Spleen (tissue), 7 donors: ENCODE data around the gene SCARB1.

Experiments used
- POLR2A ChIP-seq, 3 donors: fragments of 450-650 bp; IDR thresholded peaks; one replicate each; pipeline ENCODE4 v1.5.1; 2017; ENCODE audit warnings: antibody characterized with exemption in 3 of 3, mild to moderate bottlenecking in 1 of 3
- POLR2AphosphoS5 ChIP-seq, 3 donors: sonication (generic); formaldehyde crosslinking; IDR thresholded peaks; one replicate each; pipeline ENCODE4 v1.5.1; 2017; ENCODE audit warnings: antibody characterized with exemption in 3 of 3
- TF ChIP-seq, protein P1 (sequence below), 11 experiments: fragments of 200-600 bp in 7 of 11; fragments of 450-650 bp in 4 of 11; sonication (generic) in 4 of 11; IDR thresholded peaks in 8 of 11; conservative IDR thresholded peaks in 3 of 11; 1 replicate in 7 of 11; 2 replicates in 4 of 11; pipeline versions ENCODE4 v1.4.0 to v1.8.0; 2016 to 2021; ENCODE audit warnings: antibody characterized with exemption in 11 of 11, inconsistent platforms in 4 of 11, mild to moderate bottlenecking in 1 of 11
- donor health status: DM: no; HTN: no; CAD: no; lungs with moderate emphysema.
- donor health status: DM: no; HTN: no; CAD: no.
- donor health status: DM: no; HTN: no; CAD: no.

DNA sequence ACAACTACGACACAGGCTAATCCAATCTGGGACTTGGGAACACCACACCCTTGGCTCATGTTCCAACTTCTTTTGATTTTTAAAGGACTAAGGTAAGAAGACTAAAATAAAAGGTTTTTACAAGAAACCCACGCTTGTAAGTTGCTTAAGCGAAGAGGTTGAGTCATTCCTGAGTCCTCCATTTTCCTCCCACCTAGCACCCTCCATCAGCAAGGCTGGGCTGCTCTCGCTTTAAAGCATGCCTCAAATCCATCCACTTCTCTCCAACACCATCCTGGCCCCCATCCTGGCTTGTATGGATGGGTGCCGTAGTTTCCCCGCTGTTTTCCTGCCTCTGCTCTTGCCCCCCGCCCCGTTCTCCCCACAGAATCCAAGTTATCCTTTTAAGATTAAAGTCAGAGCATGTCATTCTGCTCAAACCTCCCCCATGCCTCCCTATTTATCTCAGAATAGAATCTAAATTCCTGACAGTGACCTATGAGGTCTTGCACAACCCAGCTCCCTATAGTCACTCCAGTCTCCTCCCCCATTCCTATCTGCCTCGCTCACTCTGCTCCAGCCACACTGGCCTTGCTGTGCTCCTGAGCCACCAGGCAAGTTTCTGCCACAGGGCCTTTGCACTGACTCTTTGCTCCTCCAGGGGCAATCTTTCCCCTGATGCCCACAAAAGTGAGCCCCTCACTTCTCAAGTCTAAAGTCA, 34.5 kb downstream of the SCARB1 start:
- TF ChIP-seq, protein P1, sequence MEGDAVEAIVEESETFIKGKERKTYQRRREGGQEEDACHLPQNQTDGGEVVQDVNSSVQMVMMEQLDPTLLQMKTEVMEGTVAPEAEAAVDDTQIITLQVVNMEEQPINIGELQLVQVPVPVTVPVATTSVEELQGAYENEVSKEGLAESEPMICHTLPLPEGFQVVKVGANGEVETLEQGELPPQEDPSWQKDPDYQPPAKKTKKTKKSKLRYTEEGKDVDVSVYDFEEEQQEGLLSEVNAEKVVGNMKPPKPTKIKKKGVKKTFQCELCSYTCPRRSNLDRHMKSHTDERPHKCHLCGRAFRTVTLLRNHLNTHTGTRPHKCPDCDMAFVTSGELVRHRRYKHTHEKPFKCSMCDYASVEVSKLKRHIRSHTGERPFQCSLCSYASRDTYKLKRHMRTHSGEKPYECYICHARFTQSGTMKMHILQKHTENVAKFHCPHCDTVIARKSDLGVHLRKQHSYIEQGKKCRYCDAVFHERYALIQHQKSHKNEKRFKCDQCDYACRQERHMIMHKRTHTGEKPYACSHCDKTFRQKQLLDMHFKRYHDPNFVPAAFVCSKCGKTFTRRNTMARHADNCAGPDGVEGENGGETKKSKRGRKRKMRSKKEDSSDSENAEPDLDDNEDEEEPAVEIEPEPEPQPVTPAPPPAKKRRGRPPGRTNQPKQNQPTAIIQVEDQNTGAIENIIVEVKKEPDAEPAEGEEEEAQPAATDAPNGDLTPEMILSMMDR (IDR thresholded peaks at IDR 0.05 in 8 of 11, conservative IDR thresholded peaks at IDR 0.05 in 3 of 11), result no peak
- TF ChIP-seq POLR2A (IDR thresholded peaks at IDR 0.05) (no peak), POLR2AphosphoS5 (IDR thresholded peaks at IDR 0.05) (no peak)
